HCT116 (cell line): ENCODE results near the gene ACKR3. TPM values are rescaled to one million over a fixed set of nuclear protein-coding genes. Genes with fewer than 3 reads are reported as not detected.

Experiments
- ATAC-seq: fragments of 200-7000 bp; cut with Tn5 transposase; 2 replicates; pipeline ENCODE4 v1.9.1; 2020; ENCODE audit warnings: mild to moderate bottlenecking, moderate library complexity
- BruUV-seq: library from RNA; stranded (reverse); fragments of 400-500 nt; replicated peaks from 2 replicates; lab custom pipeline; 2021; lab: Mats Ljungman, UMichigan
- CTCF ChIA-PET: fragments of 300-600 bp; sonication (Branson Sonifier 250); formaldehyde crosslinking; loops from one replicate; lab custom pipeline; 2021; ENCODE audit warnings: antibody characterized with exemption; lab: Charles Lee
- POLR2A ChIA-PET: fragments of 300-600, 350-600 bp; sonication (Branson Sonifier 250); formaldehyde crosslinking; loops from one replicate; lab custom pipeline; 2021; ENCODE audit warnings: antibody characterized with exemption; lab: Charles Lee
- RAD21 ChIA-PET, 2 experiments: fragments of 300-600 bp; sonication (Branson Sonifier 250); formaldehyde crosslinking; loops; one replicate each; lab custom pipeline; 2023; ENCODE audit warnings: low total read pairs in 2 of 2; ENCODE audit not compliant: uncharacterized antibody in 2 of 2, unreplicated experiment in 2 of 2, low non-redundant PET in 1 of 2; lab: Charles Lee
- DNase-seq: peaks from one replicate; pipeline ENCODE4 v3.0.0-alpha.2; 2010; ENCODE audit warnings: low read depth, low spot score
- H2AFZ ChIP-seq: fragments of 200-600 bp; shearing (Covaris generic), sonication (generic); 2 replicates; pipeline ENCODE4 v1.6.1; 2017; ENCODE audit warnings: low read depth, mixed run types, mixed read lengths, antibody characterized with exemption, low read length; ENCODE audit not compliant: poor library complexity, severe bottlenecking
- H3K27ac ChIP-seq: 2 replicates; pipeline ENCODE4 v1.5.1; 2012; ENCODE audit warnings: low read depth, low read length
- H3K27me3 ChIP-seq: fragments of 200-600 bp; sonication (generic); 2 replicates; pipeline ENCODE4 v1.6.1; 2016; ENCODE audit warnings: mixed run types, low read length, mixed read lengths; ENCODE audit not compliant: insufficient read depth
- H3K36me3 ChIP-seq, 2 experiments: fragments of 200-500 bp in 1 of 2; fragments of 200-600 bp in 1 of 2; sonication (Bioruptor generic) in 1 of 2; sonication (generic) in 1 of 2; 2 replicates each; pipeline versions ENCODE4 v1.5.1 to v1.6.1; 2014 to 2016; ENCODE audit warnings: low read length in 2 of 2, inconsistent platforms in 1 of 2, mixed read lengths in 1 of 2, mixed run types in 1 of 2; ENCODE audit not compliant: insufficient read depth in 2 of 2, control insufficient read depth in 1 of 2
- H3K4me1 ChIP-seq, 2 experiments: fragments of 200-600 bp in 1 of 2; sonication (generic) in 1 of 2; 2 replicates each; pipeline versions ENCODE4 v1.5.1 to v1.6.1; 2012 to 2017; ENCODE audit warnings: low read length in 2 of 2, inconsistent platforms in 1 of 2, mild to moderate bottlenecking in 1 of 2, mixed read lengths in 1 of 2, mixed run types in 1 of 2, moderate library complexity in 1 of 2; ENCODE audit not compliant: insufficient read depth in 2 of 2, control insufficient read depth in 1 of 2
- H3K4me2 ChIP-seq: fragments of 200-600 bp; sonication (generic); 2 replicates; pipeline ENCODE4 v1.6.1; 2017; ENCODE audit warnings: mixed run types, low read length, mixed read lengths
- H3K4me3 ChIP-seq, 2 experiments: fragments of 200-600 bp in 1 of 2; sonication (generic) in 1 of 2; replicated peaks in 1 of 2; 2 replicates each; pipeline ENCODE4 v1.5.1; 2011 to 2016; ENCODE audit warnings: low read length in 2 of 2, control low read depth in 1 of 2, low read depth in 1 of 2, mild to moderate bottlenecking in 1 of 2, mixed read lengths in 1 of 2, mixed run types in 1 of 2
- H3K79me2 ChIP-seq: fragments of 200-600 bp; sonication (generic); 2 replicates; pipeline ENCODE4 v1.6.1; 2017; ENCODE audit warnings: mild to moderate bottlenecking, mixed run types, low read length, moderate library complexity, mixed read lengths; ENCODE audit not compliant: insufficient read depth
- H3K9ac ChIP-seq: fragments of 200-600 bp; sonication (generic); 2 replicates; pipeline ENCODE4 v1.6.1; 2016; ENCODE audit warnings: low read length, mixed read lengths
- H3K9me2 ChIP-seq: fragments of 200-600 bp; sonication (generic), shearing (Covaris generic); 2 replicates; pipeline ENCODE4 v1.6.1; 2017; ENCODE audit warnings: mixed run types, mild to moderate bottlenecking, moderate library complexity; ENCODE audit not compliant: insufficient read depth
- H3K9me3 ChIP-seq, 2 experiments: fragments of 200-500 bp in 1 of 2; fragments of 200-600 bp in 1 of 2; sonication (Bioruptor generic) in 1 of 2; sonication (generic) in 1 of 2; 2 replicates each; pipeline ENCODE4 v1.6.1; 2014 to 2017; ENCODE audit warnings: low read length in 2 of 2, mixed read lengths in 2 of 2, inconsistent platforms in 1 of 2, low read depth in 1 of 2, mild to moderate bottlenecking in 1 of 2, mixed run types in 1 of 2, moderate library complexity in 1 of 2; ENCODE audit not compliant: control insufficient read depth in 1 of 2, insufficient read depth in 1 of 2
- H4K20me1 ChIP-seq: fragments of 200-600 bp; sonication (generic), shearing (Covaris generic); 2 replicates; pipeline ENCODE4 v1.6.1; 2017; ENCODE audit warnings: mixed run types, mild to moderate bottlenecking, moderate library complexity; ENCODE audit not compliant: insufficient read depth
- CBX3 ChIP-seq: IDR thresholded peaks from 2 replicates; pipeline ENCODE4 v1.6.1; 2012; ENCODE audit warnings: low read depth
- CEBPB ChIP-seq: IDR thresholded peaks from 2 replicates; pipeline ENCODE4 v1.6.1; 2012; ENCODE audit warnings: low read depth
- EZH2 ChIP-seq: fragments of 200-600 bp; sonication (generic); IDR thresholded peaks from 2 replicates; pipeline ENCODE4 v1.6.1; 2017; ENCODE audit warnings: antibody characterized with exemption, mixed run types
- EZH2phosphoT487 ChIP-seq: fragments of 200-600 bp; IDR thresholded peaks from 2 replicates; pipeline ENCODE4 v1.6.1; 2018; ENCODE audit warnings: antibody characterized with exemption, borderline replicate concordance
- FOSL1 ChIP-seq: IDR thresholded peaks from 2 replicates; pipeline ENCODE4 v1.6.1; 2012; ENCODE audit warnings: low read depth
- JUND ChIP-seq: IDR thresholded peaks from 2 replicates; pipeline ENCODE4 v1.6.1; 2012
- POLR2A ChIP-seq: IDR thresholded peaks from 2 replicates; pipeline ENCODE4 v1.7.0; 2011; ENCODE audit warnings: borderline replicate concordance; ENCODE audit not compliant: insufficient read depth, insufficient read length; ENCODE audit errors: extremely low read depth
- POLR2AphosphoS5 ChIP-seq: IDR thresholded peaks from 2 replicates; pipeline ENCODE4 v1.6.1; 2011; ENCODE audit warnings: mild to moderate bottlenecking, low read depth, low read length, moderate library complexity
- RAD21 ChIP-seq: IDR thresholded peaks from 2 replicates; pipeline ENCODE4 v1.6.1; 2012; ENCODE audit warnings: low read depth, mild to moderate bottlenecking
- TCF7L2 ChIP-seq: IDR thresholded peaks from 2 replicates; pipeline ENCODE4 v1.7.0; 2011; ENCODE audit warnings: borderline replicate concordance, inconsistent platforms; ENCODE audit not compliant: insufficient read depth, insufficient read length; ENCODE audit errors: extremely low read depth
- YY1 ChIP-seq: IDR thresholded peaks from 2 replicates; pipeline ENCODE4 v1.6.1; 2011; ENCODE audit warnings: low read length, low read depth, moderate library complexity, mild to moderate bottlenecking; ENCODE audit not compliant: insufficient replicate concordance; ENCODE audit errors: extremely low read depth
- ZFX ChIP-seq: fragments of 450-650 bp; IDR thresholded peaks from 2 replicates; pipeline ENCODE4 v1.6.1; 2017
- ZNF274 ChIP-seq: fragments of 200-500 bp; sonication (Bioruptor generic); IDR thresholded peaks from 2 replicates; pipeline ENCODE4 v1.6.1; 2014; ENCODE audit warnings: mild to moderate bottlenecking, low read depth, low read length, inconsistent platforms
- intact Hi-C: fragments of 100-400 bp; cut with micrococcal nuclease; formaldehyde crosslinking; loops from 2 replicates; pipeline ENCODE4 v1.10.0; 2022
- total RNA-seq: library from RNA; stranded (reverse); gene quantifications from one replicate; pipeline ENCODE4 v1.2.1, GENCODE V29; 2021; ENCODE audit not compliant: unreplicated experiment
- TF ChIP-seq, protein P1 (sequence below): IDR thresholded peaks from 2 replicates; pipeline ENCODE4 v1.6.1; 2012
- TF ChIP-seq, protein P2 (sequence below), 3 experiments: fragments of 200-600 bp in 1 of 3; sonication (generic) in 1 of 3; IDR thresholded peaks in 2 of 3; conservative IDR thresholded peaks in 1 of 3; 2 replicates each; pipeline ENCODE4 v1.5.1; 2012 to 2017; ENCODE audit warnings: low read depth in 2 of 3, low read length in 2 of 3, antibody characterized with exemption in 1 of 3, borderline replicate concordance in 1 of 3, control low read depth in 1 of 3, mild to moderate bottlenecking in 1 of 3, mixed read lengths in 1 of 3, mixed run types in 1 of 3, moderate library complexity in 1 of 3; ENCODE audit not compliant: insufficient read depth in 1 of 3

Gene ACKR3
- total RNA-seq, 1 experiment from 2014 or later = 0.20 TPM

DNA sequence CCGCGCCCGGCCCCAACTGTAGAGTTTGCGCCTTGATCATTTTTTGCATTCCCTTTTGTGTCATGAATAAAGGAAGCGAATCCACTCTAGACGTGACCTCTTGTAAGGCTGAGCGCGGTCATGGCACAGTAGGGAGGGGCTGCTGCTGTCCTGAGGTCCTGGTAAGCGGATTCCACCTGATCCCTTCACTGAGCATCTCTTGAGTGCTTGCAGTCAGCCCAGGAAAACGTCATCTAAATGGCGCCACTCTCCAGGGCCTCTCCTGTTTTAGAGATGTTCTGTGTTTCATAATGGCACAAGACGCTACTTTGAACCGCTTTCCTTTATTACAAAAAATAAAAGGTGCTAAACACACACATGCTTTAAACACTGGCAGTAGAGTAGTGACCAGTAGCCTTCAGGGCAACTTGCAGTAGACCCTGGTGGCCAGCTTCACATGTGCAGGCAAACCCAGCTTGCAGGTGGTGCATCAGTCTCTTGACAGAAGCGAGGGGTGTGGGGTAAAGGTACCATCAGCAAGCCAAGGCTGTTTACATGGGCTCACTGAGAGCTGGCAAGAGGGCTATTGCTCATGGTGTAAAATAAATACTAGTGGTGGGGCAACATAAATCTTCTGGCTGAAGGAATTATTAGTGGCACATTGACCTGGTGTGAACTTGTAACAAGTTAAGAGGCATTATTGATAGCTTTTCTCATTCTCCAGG, 43.0 kb upstream of the ACKR3 start:
- Histone ChIP-seq H3K4me3 (no peak overlapping the region), H3K9me3 (no peaks in the 10 kb centered on the region), H3K36me3 (no peaks in the 10 kb centered on the region), H3K4me1 (no peaks in the 10 kb centered on the region), H3K9ac (no peak overlapping the region), H3K27me3 (peaks cover 42% of the 10 kb centered on the region), H3K27ac (no peak overlapping the region)
- ATAC-seq = no peak
- BruUV-seq = no TSS peak
- TF ChIP-seq YY1 (no peak), TCF7L2 (no peak), EZH2phosphoT487 (no peak), POLR2A (no peak), CEBPB (no peak), FOSL1 (no peak)
- TF ChIP-seq, protein P1, sequence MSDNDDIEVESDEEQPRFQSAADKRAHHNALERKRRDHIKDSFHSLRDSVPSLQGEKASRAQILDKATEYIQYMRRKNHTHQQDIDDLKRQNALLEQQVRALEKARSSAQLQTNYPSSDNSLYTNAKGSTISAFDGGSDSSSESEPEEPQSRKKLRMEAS = no peak
- TF ChIP-seq, all 23 proteins: peak for 0
- intact Hi-C loops = no loop called here
- Histone ChIP-seq H2AFZ (no peak overlapping the region), H3K4me2 (no peak overlapping the region), H4K20me1 (no peaks in the 10 kb centered on the region), H3K79me2 (no peaks in the 10 kb centered on the region), H3K9me2 (no peaks in the 10 kb centered on the region)
- POLR2A ChIA-PET = no interaction called here
- RAD21 ChIA-PET = no interaction called here
- DNase-seq = no peak
- CTCF ChIA-PET = no interaction called here

DNA sequence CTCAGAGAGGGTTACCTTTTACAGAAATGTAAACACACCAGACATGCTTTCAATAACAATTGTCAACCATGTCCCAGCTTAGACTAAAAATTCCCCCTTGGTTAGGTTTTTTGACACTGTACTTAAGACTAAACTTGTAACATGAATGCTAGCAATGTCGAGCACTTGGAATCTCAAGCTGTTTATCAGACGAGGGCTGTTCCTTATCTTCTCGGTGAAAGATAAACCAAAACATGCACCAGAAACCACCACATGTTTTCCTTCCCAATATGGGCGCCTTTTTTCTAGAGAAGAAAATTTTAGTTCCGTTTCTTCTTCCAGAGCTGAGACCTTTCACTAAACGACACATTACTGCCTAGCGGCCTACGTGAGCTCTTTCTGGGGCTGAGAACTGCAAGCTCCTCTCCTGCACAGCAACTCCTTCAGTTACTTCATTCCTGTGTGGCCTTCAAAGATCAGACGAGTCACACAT, 42.4 kb upstream of the ACKR3 start:
- Histone ChIP-seq H3K79me2 (no peaks in the 10 kb centered on the region), H2AFZ (no peak overlapping the region), H3K4me1 (no peaks in the 10 kb centered on the region), H4K20me1 (no peaks in the 10 kb centered on the region), H3K27me3 (peaks cover 42% of the 10 kb centered on the region), H3K36me3 (no peaks in the 10 kb centered on the region), H3K9ac (no peak overlapping the region), H3K4me3 (no peak overlapping the region), H3K4me2 (no peak overlapping the region), H3K27ac (no peak overlapping the region), H3K9me2 (no peaks in the 10 kb centered on the region), H3K9me3 (no peaks in the 10 kb centered on the region)
- intact Hi-C loops = no loop called here
- no peak for ATAC-seq
- ChIA-PET CTCF (no interaction called here), POLR2A (no interaction called here), RAD21 (no interaction called here)
- no TSS peak for BruUV-seq
- no peak for DNase-seq
- no peak for TF ChIP-seq ZFX
- no peak for TF ChIP-seq POLR2AphosphoS5
- no peak for TF ChIP-seq ZNF274
- no peak for TF ChIP-seq CEBPB
- TF ChIP-seq RAD21 = no peak
- no peak for TF ChIP-seq TCF7L2
- TF ChIP-seq CBX3 = no peak
- TF ChIP-seq FOSL1 = no peak
- TF ChIP-seq, protein P1 = no peak
- no peak for TF ChIP-seq JUND
- no peak for TF ChIP-seq EZH2
- TF ChIP-seq, protein P2, sequence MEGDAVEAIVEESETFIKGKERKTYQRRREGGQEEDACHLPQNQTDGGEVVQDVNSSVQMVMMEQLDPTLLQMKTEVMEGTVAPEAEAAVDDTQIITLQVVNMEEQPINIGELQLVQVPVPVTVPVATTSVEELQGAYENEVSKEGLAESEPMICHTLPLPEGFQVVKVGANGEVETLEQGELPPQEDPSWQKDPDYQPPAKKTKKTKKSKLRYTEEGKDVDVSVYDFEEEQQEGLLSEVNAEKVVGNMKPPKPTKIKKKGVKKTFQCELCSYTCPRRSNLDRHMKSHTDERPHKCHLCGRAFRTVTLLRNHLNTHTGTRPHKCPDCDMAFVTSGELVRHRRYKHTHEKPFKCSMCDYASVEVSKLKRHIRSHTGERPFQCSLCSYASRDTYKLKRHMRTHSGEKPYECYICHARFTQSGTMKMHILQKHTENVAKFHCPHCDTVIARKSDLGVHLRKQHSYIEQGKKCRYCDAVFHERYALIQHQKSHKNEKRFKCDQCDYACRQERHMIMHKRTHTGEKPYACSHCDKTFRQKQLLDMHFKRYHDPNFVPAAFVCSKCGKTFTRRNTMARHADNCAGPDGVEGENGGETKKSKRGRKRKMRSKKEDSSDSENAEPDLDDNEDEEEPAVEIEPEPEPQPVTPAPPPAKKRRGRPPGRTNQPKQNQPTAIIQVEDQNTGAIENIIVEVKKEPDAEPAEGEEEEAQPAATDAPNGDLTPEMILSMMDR (IDR thresholded peaks at IDR 0.05 in 2 of 3, conservative IDR thresholded peaks at IDR 0.05 in 1 of 3; ENCODE audit: borderline replicate concordance in 1 of 3, insufficient read depth in 1 of 3, low read depth in 2 of 3, low read length in 2 of 3) = no peak
